Activated CD4-positive, alpha-beta T cell treated with anti-CD3 and anti-CD28 coated beads, Interleukin-2, amount 50 U/mL, for 1 hour (primary cell): Measurements from ENCODE around the gene UNKL.

Source experiments
- DNase-seq: peaks from one replicate; pipeline ENCODE4 v3.0.0-alpha.2; 2020

UNKL gene, protein sequence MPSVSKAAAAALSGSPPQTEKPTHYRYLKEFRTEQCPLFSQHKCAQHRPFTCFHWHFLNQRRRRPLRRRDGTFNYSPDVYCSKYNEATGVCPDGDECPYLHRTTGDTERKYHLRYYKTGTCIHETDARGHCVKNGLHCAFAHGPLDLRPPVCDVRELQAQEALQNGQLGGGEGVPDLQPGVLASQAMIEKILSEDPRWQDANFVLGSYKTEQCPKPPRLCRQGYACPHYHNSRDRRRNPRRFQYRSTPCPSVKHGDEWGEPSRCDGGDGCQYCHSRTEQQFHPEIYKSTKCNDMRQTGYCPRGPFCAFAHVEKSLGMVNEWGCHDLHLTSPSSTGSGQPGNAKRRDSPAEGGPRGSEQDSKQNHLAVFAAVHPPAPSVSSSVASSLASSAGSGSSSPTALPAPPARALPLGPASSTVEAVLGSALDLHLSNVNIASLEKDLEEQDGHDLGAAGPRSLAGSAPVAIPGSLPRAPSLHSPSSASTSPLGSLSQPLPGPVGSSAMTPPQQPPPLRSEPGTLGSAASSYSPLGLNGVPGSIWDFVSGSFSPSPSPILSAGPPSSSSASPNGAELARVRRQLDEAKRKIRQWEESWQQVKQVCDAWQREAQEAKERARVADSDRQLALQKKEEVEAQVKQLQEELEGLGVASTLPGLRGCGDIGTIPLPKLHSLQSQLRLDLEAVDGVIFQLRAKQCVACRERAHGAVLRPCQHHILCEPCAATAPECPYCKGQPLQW

DNA sequence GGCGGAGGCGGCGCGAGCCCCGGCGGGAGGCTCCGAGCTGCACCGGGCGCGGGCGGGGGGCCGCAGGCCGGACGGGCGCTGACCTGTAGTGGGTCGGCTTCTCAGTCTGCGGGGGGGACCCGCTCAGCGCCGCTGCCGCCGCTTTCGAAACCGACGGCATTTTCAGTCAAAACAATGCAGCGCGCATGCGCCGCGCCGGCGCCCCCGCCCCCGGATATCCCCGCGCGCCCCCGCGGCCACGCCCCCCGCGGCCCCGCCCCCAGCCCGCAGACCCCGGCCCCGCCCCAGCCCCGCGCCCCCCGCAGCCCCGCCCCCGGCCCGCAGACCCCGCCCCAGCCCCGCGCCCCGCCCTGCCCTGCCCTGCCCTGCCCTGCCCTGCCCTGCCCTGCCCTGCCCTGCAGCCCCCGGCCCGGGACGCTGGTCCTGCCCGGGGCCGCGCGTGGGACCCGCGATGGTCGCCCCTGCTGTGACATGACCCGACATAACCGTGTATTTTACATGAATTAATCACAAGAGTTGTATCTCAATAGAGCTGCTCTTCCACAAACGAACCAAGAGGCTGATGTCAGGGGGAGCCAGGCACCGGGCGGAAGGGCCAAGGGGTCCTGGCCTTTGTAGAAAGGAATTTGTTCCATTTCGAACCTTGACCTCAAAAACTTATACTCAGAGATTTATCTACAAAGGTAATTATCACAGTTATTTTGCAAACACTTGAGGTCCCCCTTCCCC lies at the start of gene UNKL:
UNKL (minus strand) TSS at position 173 of the 729 bp plus-strand sequence; CDS start at position 160, 13 bp downstream.
- DNase-seq = peak; percentile 83

DNA sequence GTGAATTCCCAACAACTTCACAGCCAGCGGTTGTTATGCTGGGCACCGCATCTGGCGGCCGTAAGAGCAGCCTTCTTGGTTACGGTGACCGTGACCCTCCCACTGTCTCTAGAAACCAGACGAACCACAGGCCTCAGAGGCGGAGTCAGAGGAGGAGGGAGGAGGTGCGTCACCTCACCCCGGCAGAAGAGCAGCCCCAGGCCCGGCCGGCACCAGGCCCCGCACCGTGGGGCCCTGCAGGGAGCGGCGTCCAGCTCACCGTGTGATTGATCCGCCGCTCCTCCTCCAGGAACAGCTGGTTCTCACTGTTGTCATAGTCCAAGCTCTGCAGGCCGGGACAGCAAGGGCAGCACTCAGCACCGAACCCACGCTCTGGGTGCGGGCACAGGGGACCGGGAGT lies 46.6 kb upstream of the UNKL start:
- no peak for DNase-seq

DNA sequence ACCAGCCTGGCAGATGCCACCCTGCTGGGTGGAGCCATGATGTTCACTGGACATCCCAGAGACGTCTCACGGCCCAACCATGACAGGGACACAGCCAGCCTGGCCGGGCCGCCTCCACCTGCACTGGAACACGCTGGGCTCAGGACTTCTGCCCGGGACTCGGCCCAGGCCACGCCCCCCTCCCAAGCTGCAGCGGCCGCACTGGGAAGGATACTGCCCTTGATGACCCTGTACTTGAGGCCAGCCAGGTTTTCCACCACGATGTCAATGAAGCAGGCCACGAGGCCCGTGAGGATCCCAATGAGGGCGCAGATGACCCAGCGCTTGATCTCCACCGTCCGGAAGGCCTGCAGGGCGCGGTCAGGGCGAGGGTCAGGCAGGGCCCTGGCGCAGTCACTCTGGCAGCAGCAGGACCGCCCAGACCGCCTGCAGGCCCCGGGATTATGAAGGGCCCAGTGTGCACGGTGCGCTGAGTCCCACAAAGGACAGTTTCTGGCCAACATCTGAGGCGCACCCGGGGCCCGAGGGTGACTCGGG lies 46.2 kb upstream of the UNKL start:
- DNase-seq = no peak

DNA sequence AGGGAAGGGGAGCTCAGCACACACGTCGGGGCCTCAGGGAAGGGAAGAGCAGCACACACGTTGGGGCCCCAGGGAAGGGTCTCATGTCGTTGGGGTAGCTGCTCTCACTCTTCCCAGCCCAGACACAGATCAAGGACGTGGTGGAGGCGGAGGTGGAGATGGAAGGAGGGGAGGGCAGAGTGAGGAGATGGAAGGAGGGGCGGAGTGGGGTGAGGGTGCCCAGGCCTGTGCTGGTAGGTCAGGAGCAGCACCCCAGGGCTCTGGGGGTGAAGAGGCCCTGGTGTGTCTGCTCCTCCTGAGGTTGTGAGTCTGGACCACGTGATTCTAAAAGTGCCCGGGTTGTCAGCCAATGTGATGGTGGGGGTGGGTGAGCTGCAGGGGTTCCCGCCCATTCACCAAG lies 45.5 kb upstream of the UNKL start:
- DNase-seq = no peak

DNA sequence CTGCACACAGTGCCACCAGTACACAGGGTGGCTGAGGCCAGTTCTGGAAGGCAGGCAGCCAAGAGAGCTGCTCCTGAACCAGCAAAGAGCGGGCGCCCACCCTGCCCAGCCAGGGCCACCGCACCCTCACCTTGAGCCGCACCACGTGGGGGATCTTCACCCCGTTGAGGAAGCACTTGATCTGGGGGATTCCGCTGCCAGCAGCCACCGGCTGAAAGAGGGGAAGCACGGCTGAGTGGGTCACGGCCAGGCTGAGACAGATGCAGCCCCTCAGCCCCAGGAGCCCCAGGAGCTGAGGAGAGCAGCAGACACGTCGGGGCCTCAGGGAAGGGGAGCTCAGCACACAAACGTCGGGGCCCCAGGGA lies 44.5 kb upstream of the UNKL start:
- DNase-seq = no peak

DNA sequence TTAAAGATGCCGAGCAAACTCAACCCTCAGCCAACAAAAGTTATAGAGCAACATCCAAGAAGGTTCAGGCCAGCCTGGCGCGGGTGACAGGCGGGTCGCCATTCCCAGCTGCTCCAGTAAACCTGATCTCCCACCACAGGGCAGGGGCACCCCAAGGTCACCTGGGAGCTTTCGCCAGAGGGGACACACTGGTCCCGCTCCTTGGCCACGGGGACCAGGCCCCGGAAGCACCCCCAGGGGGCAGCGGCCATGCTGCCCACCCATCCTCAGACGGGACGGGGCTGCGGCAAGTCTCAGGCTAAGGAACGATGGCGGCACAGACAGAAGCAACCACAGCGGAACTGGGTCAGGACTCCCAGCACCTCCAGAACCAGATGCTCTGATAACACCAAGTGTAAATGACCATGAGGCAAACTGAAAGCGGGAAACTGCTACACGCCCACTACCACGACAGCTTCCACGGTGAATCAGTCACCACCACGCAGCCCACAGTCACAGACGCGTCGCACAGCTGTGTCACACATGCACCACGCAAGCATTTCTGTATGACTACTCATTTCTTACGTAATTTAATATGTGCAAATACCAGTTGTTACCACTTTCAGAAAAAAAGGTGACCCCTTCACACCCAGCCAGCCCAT lies 44.0 kb upstream of the UNKL start:
- DNase-seq = no peak

DNA sequence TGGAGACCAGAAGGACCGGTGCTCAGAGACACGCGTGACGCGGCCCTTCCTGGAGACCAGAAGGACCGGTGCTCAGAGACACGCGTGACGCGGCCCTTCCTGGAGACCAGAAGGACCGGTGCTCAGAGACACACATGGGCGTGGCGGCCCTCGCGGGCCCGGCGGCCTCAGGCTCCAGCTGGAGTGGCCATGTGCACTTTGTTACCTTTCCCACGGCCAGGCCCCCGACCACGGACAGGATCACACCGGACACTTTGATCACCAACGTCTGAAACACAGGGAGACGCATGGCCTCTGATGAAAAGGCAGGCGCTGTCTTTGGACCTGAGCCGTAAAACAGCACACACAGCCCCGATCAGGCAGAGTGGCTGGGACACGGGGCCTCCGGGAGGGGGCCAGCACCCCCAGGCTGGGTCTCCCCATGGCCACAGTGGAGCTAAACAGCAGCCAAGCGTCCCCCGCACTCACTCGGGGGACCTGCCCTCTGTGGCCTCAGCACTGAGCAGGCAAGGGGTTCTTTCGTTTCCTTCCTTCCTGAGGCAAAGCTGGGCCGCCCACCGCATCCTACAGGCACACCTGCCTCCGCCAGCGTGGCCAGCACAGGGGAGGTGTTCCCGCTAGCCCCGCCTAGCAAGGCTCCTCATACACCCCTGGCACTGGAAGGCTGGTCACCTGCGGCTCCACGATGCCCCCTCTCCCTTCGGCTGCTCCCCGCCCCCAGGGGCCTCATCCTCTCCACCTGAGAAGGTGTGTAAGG lies 43.2 kb upstream of the UNKL start:
- no peak for DNase-seq

DNA sequence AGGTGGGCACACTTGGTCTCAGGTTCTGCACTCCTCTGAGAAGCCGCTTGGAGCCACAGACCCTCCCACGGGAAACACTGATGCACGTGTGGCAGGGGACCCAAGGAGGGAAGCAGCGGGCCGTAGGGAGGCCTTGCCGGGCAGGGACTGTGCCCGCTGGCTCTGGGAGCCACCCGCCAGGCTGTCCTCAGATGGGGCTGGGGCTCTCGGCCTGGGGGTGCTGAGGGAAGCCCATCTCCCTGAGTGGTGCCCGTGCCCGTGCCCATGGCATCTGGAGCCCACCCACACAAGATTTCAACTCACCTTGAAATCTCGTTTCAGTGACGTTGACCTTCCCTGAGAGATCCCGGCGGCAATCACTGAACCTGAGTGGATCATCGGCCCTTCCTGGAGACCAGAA lies 42.4 kb upstream of the UNKL start:
- no peak for DNase-seq

DNA sequence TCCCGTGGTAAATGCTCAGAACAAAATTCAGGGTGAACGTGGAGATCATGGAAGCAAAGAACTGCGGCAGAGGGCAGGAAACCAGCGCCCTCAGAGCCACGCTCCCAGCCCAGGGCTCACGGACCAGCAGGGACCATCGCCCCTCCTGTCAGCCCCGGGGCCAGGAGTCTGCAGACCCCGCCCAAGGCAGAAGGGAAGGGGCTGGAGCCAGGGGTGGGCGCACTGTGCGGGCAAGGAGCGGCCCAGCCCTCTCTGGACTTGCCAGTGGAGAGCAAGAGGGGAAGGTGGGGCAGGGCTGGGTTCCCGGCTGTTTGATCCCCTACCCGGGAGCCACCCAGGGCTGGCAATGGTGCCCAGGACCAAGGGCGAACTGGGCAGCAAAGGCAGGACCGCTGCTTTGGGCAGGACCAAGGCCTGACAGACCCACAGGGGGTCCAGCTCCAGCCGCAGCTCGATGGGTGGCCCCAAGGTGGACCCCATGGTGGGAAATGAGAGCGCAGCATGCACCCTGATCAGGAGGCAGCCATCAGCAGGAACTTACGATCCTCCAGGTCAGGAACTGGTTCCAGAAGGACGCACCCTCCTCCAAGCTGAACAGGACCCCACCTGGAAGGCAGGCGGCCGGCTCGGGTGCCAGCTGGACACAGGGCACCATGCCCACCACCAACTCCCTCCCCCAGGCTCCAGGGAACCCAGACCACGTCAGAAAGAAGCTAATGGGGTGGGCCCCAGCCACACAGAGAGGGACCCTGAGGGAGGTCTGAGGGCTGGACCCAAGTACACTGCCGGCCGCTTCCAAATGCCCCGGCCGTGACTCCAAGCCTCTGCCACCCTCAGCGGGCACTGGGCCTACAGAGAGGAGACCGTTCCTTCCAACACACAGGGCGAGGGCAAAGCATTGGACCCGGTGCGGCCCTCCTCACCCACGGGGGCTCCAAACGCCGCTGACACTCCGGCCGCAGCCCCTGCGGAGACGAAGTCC lies 41.0 kb upstream of the UNKL start:
- DNase-seq = no peak

DNA sequence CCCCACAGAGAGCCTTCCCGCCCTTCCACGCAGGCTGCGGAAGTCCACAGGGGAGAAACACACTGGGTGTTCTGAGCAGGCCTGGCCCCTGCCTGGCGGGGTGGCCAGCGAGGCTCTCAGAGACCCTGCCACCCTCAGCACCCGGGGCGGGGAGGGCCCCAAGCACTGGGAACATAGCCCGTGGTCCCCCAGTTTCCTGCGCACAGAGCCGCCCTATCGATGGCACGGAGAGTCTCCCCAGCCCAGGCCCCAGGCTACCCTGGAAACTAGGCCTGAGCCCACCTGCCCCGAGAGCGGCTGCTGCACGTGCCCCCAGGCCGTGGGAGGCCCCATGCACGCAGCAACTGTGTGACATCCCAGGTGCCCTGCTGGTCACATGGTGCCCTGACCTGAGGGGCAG lies 40.1 kb upstream of the UNKL start:
- DNase-seq = no peak

DNA sequence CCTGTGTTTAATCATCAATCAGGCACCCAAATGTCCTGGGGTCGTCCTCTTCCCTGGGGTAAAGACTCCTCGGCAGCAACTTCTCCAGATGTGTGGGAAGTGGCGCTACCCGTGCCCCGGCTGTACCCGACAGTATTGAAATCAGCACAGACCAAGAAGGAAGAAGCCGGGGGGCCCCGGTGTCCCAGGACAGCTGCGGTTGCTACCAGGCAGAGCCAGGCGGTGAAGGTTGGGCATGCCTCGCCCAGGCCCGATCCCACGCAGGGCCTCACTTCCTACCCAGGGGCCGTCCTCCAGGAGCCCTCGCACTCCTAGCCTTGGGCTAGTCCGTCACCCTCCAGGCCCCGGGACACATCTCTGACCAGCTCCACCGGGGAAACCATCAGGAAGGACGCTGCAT lies 38.8 kb upstream of the UNKL start:
- DNase-seq = no peak

DNA sequence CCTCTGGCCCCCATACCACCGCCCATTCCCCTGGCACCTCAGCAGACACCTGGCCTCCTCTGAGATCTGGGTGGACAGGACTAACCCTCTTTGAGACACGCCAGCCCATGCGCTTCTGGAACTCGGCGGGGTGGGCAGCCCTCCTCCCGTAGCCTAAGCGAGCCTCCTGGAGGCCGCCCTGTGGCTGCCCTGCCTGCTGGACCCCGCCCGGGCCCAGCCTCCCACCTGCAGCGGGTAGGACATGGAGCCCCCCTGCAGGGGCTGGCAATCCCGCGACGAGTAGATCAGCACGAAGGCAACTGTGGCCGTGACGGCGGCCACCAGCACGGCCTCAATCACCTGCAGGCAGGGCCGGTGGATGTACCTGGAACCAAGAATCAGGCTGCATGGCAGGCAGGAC lies 38.0 kb upstream of the UNKL start:
- no peak for DNase-seq

DNA sequence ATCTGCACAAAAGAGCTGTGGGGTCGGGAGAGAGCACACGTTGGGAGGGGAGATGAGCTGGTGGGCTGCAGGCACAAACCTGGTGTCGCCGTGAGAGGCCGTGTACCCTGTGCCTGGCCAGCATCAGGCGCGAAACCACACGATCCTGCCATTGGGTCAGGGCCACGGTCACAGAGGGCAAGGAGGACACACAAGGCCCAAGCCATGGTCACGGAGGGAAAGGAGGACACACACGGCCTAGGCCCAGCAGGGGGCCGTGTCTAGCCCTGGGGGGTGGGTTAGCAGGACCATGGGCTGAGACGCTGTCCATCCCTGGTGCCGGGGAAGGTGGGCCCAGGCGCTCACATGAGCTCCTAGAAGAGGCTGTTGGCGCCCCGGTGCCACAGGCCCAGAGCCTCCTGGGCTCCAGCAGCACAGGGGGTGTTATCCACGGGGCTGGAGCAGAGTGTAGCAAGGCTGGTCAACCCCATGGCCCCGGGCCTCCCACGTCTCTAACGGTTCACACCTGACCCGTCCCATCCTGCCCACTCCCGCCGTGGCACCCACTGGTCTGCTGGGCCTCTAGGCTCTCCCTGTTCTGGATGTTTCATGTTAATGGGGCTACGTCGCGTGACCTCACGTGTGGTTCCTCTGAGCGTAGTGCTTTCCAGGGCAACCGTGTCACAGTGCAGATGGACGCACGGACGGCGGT lies 37.3 kb upstream of the UNKL start:
- DNase-seq = no peak

DNA sequence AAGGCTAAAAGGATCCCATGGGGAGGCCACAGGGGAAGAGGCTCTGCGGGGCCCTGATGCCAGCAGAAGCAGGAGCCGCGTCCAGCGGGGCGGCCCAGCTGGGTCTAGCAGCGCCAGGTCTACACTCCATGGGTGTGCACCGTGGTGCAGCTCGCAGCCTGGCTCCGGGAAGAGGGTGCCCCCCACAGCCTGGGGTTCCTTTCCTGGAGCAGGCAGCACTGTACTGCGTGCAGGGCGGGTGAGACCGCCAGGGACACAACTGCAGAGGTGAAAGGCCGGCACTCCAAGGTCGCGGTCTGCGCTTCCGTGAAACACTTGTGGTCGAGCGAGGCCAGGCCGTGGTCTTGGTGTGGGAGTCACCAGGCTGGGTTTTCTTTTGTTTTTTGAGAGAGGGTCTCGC lies 36.3 kb upstream of the UNKL start:
- no peak for DNase-seq

DNA sequence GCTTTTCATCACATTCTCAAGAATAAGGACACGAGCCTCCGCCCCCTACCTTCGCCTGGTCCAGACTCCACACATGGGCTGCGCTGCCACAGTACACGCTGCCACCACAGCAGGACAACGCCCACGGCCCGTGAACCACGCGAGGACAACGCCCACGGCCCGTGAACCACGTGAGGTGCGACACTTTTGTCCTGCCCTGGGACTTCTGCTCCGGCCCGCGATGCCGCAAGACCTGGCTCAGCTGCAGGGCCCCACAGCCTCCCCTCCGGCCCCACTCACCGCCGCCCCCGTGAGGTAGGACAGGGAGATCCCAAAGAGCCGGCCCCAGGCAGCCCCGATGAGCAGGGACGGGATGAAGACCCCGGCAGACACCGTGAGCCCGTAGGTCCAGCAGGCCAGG lies 35.7 kb upstream of the UNKL start:
- DNase-seq = no peak

DNA sequence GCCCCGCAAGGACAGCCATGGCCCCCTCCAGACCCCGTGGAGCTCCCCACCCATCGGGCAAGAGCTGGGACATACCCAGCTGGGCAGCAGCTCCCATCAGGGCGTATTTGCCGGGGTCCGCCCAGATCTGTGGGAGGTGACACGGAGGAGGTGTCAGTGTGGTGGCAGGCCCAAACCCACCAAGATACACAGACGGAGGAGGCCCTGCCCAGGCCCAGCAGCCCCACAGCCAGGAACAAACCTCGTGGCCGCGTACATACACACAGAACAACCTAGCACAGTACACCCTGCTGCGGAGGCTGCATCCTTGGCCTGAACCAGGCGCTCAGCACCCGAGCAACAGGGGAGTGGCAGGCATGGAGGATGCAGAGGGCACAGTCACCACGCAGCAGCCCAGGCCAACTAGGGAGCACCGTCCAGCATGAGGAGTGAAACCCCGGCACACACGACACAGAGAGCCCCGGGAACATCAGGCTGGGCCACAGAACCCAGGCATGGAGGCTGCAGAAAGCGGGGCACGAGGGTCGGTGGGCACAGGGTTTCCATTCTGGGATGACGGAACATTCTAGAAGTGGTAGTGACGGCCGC lies 34.8 kb upstream of the UNKL start:
- no peak for DNase-seq

DNA sequence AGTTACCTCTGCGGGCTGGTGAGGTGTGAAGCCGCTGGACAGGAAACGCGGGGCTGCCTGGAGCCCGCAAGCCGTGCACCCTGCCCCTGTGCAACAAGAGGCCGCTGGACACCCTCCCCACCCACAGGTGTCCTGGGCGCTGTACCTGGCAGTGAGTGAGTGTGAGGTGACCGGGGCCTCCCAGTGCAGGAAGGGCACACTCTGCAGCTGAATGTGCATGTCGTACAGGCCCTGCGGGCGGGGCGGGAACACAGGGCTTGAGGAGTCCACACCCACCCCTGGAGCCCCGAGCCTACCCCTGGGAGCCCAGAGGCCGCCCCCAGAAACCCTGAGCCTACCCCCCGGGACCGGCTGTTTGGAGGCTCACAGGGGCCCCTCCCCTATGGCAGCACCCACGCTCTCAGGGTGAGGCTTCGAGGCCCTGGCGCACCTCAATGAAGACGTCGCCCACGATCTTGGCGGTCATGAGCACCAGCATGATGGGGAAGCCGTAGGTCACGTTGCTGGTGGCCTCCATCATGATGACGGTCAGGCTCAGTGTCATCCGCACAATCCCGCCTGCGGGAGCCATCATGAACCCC lies 34.1 kb upstream of the UNKL start:
- DNase-seq = no peak

DNA sequence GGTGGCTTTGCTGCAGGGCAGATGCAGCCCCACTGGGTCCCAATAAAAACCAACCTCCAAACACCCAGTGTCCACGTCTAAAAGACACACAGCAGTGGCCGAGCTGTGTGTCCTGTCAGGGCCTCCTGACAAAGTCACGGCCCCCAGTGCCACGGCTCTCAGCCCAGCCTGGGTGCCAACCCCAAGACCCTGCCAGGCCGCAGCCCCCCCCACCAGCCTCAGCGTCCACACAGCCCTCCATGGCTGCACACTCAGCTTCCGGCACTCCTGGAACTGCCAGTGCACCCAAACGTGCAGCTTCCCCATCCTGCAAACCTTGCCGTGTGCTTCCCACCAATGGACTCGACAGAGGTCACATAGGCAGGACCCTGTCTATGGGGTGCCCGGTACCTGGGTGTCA lies 33.5 kb upstream of the UNKL start:
- DNase-seq = no peak

DNA sequence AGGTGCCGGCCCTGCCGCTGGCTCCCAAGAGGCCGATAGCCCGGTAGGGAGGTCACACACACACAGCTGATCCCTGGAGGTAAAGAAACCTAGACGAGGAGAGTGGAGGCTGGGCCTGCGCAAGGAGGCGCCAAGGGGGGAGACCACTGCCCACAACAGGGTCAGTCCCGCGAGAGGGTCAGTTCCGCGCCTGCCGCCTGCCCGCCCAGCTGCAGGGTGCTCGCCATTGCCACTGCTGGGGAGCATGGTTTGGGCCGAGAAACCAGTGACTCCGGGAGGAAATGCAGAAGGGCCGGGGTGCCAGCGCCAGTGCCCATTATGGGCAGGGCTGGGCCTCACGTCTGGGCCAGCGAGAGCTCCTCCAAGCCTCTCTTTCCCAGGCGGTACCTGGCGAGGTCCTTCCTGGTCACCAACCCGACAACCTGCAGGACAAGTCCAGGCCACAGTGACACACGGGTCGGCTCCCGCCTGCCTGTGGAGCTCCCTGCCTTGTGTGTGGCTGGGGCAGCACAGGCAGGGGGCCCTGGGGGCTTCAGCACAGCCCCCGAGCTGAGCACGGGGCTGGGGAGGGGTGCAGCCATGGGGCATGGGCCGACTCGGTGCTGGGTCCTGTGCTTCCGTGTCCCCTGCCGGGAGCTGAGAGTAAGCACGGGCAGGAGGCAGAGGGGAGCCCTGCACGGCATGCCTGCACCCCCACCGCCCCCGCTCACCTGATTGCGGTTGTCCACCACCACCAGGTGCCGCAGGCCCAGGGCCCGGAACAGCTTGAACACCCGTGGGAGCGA lies 32.0 kb upstream of the UNKL start:
- no peak for DNase-seq
